ENCODE measurements around the gene CBLC. TPM values are rescaled to one million over a fixed set of nuclear protein-coding genes. Genes with fewer than 3 reads are reported as not detected.
"Not testable (repeated sequence)": the region's sequence is repeated elsewhere in the genome, so short reads cannot be mapped to it uniquely, and the experiment has no call there.

CBLC gene
- polyA plus RNA-seq, 1 donor from 2014 or later: not detected

- Mint-ChIP-seq H3K9me3 (peaks cover 0 to 3% (median 0%) of the 10 kb centered on the region in 3 donors), H3K27me3 (no peaks in the 10 kb centered on the region), H3K4me3 (no peak overlapping the region), H3K27ac (peak overlapping the region in 1 of 3 donors; percentile 80), H3K36me3 (peaks cover 3% of the 10 kb centered on the region), H3K4me1 (peaks cover 7 to 24% (median 20%) of the 10 kb centered on the region in 3 donors)
These were observed 10.2 kb upstream of the CBLC start for GRCh38 chr19:44767295-44768180.

GRCh38 chr19:44770550-44771257 is 7.0 kb upstream of the CBLC start:
- Mint-ChIP-seq H3K27ac (peak overlapping the region; percentile 57 to 95 (median 80)), H3K36me3 (peaks cover 3% of the 10 kb centered on the region), H3K4me3 (peak overlapping the region; percentile 3 to 87 (median 58)), H3K9me3 (peaks cover 0 to 3% (median 0%) of the 10 kb centered on the region in 3 donors), H3K27me3 (no peaks in the 10 kb centered on the region), H3K4me1 (peaks cover 7 to 16% (median 12%) of the 10 kb centered on the region in 3 donors)

GRCh38 chr19:44772144-44772543 is 5.5 kb upstream of the CBLC start:
- not testable (repeated sequence) for H3K4me3 Mint-ChIP-seq, H3K9me3 Mint-ChIP-seq, H3K36me3 Mint-ChIP-seq, H3K27me3 Mint-ChIP-seq
- Mint-ChIP-seq H3K27ac (peak overlapping the region in 1 of 3 donors; percentile 39), H3K4me1 (peaks cover 7 to 16% (median 12%) of the 10 kb centered on the region in 3 donors)

GRCh38 chr19:44772959-44773358 is 4.7 kb upstream of the CBLC start:
- Mint-ChIP-seq H3K9me3 (no peaks in the 10 kb centered on the region), H3K4me1 (peaks cover 7 to 14% (median 12%) of the 10 kb centered on the region in 3 donors), H3K4me3 (no peak overlapping the region), H3K27me3 (no peaks in the 10 kb centered on the region), H3K36me3 (no peaks in the 10 kb centered on the region), H3K27ac (peak overlapping the region in 1 of 3 donors; percentile 41)

- Mint-ChIP-seq H3K27me3 (peaks cover 4% of the 10 kb centered on the region), H3K27ac (no peak overlapping the region), H3K4me3 (no peak overlapping the region), H3K36me3 (no peaks in the 10 kb centered on the region), H3K4me1 (peaks cover 1 to 2% (median 1%) of the 10 kb centered on the region in 3 donors), H3K9me3 (no peaks in the 10 kb centered on the region)
These were observed 1.9 kb upstream of the CBLC start for GRCh38 chr19:44775676-44776240.

- peak overlapping the region in 1 of 3 donors; percentile 62 for H3K27ac Mint-ChIP-seq
- no peaks in the 10 kb centered on the region for H3K4me1 Mint-ChIP-seq
- no peaks in the 10 kb centered on the region for H3K36me3 Mint-ChIP-seq
- peaks cover 4% of the 10 kb centered on the region for H3K27me3 Mint-ChIP-seq
- H3K9me3 Mint-ChIP-seq: no peaks in the 10 kb centered on the region
- H3K4me3 Mint-ChIP-seq: no peak overlapping the region
These were observed 1.1 kb upstream of the CBLC start for GRCh38 chr19:44776402-44777096.

- H3K4me3 Mint-ChIP-seq: no peak overlapping the region
- peaks cover 0 to under 1% (median under 1%) of the 10 kb centered on the region in 3 donors for H3K4me1 Mint-ChIP-seq
- peaks cover 5% of the 10 kb centered on the region for H3K27me3 Mint-ChIP-seq
- H3K27ac Mint-ChIP-seq: no peak overlapping the region
- H3K9me3 Mint-ChIP-seq: no peaks in the 10 kb centered on the region
- H3K36me3 Mint-ChIP-seq: no peaks in the 10 kb centered on the region
These were observed 1.5 kb downstream of the CBLC start for GRCh38 chr19:44779150-44779549.

GRCh38 chr19:44781694-44782093 is 4.0 kb downstream of the CBLC start:
- H3K9me3 Mint-ChIP-seq, H3K36me3 Mint-ChIP-seq, H3K4me3 Mint-ChIP-seq, H3K4me1 Mint-ChIP-seq, H3K27ac Mint-ChIP-seq: not testable (repeated sequence)
- peaks cover 11% of the 10 kb centered on the region for H3K27me3 Mint-ChIP-seq

- H3K4me3 Mint-ChIP-seq: no peak overlapping the region
- H3K27me3 Mint-ChIP-seq: peaks cover 11% of the 10 kb centered on the region
- H3K27ac Mint-ChIP-seq: no peak overlapping the region
- peaks cover 0 to 8% (median 4%) of the 10 kb centered on the region in 3 donors for H3K4me1 Mint-ChIP-seq
- no peaks in the 10 kb centered on the region for H3K36me3 Mint-ChIP-seq
- H3K9me3 Mint-ChIP-seq: no peaks in the 10 kb centered on the region
These were observed 5.0 kb downstream of the CBLC start for GRCh38 chr19:44782729-44783128.

GRCh38 chr19:44783545-44783944 is 5.9 kb downstream of the CBLC start:
- Mint-ChIP-seq H3K36me3 (no peaks in the 10 kb centered on the region), H3K27me3 (peaks cover 11% of the 10 kb centered on the region), H3K4me3 (no peak overlapping the region), H3K27ac (no peak overlapping the region), H3K9me3 (no peaks in the 10 kb centered on the region), H3K4me1 (peaks cover 0 to 8% (median 4%) of the 10 kb centered on the region in 3 donors)

- Mint-ChIP-seq H3K9me3 (no peaks in the 10 kb centered on the region), H3K27ac (no peak overlapping the region), H3K4me1 (peaks cover 0 to 8% (median 4%) of the 10 kb centered on the region in 3 donors), H3K27me3 (peaks cover 7% of the 10 kb centered on the region), H3K36me3 (no peaks in the 10 kb centered on the region), H3K4me3 (no peak overlapping the region)
These were observed 7.6 kb downstream of the CBLC start for GRCh38 chr19:44785271-44785670.

- Mint-ChIP-seq H3K27me3 (peaks cover 7% of the 10 kb centered on the region), H3K4me1 (peaks cover 0 to 8% (median 4%) of the 10 kb centered on the region in 3 donors), H3K27ac (no peak overlapping the region), H3K9me3 (no peaks in the 10 kb centered on the region), H3K36me3 (no peaks in the 10 kb centered on the region), H3K4me3 (no peak overlapping the region)
These were observed 8.3 kb downstream of the CBLC start for GRCh38 chr19:44785993-44786392.

- H3K36me3 Mint-ChIP-seq: no peaks in the 10 kb centered on the region
- peaks cover 0 to 2% (median 0%) of the 10 kb centered on the region in 3 donors for H3K9me3 Mint-ChIP-seq
- peaks cover 0 to 8% (median 6%) of the 10 kb centered on the region in 3 donors for H3K4me1 Mint-ChIP-seq
- no peak overlapping the region for H3K4me3 Mint-ChIP-seq
- no peak overlapping the region for H3K27ac Mint-ChIP-seq
- peaks cover 12% of the 10 kb centered on the region for H3K27me3 Mint-ChIP-seq
These were observed 11.3 kb downstream of the CBLC start for GRCh38 chr19:44788971-44789370.

- Mint-ChIP-seq H3K27ac (no peak overlapping the region), H3K4me3 (no peak overlapping the region), H3K36me3 (no peaks in the 10 kb centered on the region), H3K27me3 (peaks cover 11% of the 10 kb centered on the region), H3K9me3 (peaks cover 0 to 2% (median 0%) of the 10 kb centered on the region in 3 donors), H3K4me1 (peaks cover 0 to 2% (median 2%) of the 10 kb centered on the region in 3 donors)
These were observed 12.3 kb downstream of the CBLC start for GRCh38 chr19:44789943-44790483.
